Panc1 (cell line): Measurements from ENCODE around the gene SLC34A1. TPM values are rescaled to one million over a fixed set of nuclear protein-coding genes. Genes with fewer than 3 reads are reported as not detected.

Source experiments
- ATAC-seq: fragments of 200-7000 bp; cut with Tn5 transposase; 2 replicates; pipeline ENCODE4 v1.9.1; 2020; ENCODE audit warnings: mild to moderate bottlenecking, moderate library complexity
- BruUV-seq: library from RNA; stranded (reverse); fragments of 400-500 nt; replicated peaks from 2 replicates; lab custom pipeline; 2021; lab: Mats Ljungman, UMichigan
- CTCF ChIA-PET: fragments of 300-600 bp; sonication (Branson Sonifier 250); formaldehyde crosslinking; loops from one replicate; lab custom pipeline; 2022; ENCODE audit warnings: antibody characterized with exemption; lab: Charles Lee
- POLR2A ChIA-PET: fragments of 300-600 bp; sonication (Branson Sonifier 250); formaldehyde crosslinking; loops from one replicate; lab custom pipeline; 2022; ENCODE audit warnings: antibody characterized with exemption; lab: Charles Lee
- DNase-seq: peaks from one replicate; pipeline ENCODE4 v3.0.0-alpha.2; 2010; ENCODE audit warnings: low read depth, low spot score
- H3K27ac ChIP-seq: 2 replicates; pipeline ENCODE4 v1.5.1; 2011; ENCODE audit warnings: mild to moderate bottlenecking, low read length, inconsistent platforms
- H3K27me3 ChIP-seq: fragments of 200-500 bp; sonication (Bioruptor generic); 2 replicates; pipeline ENCODE4 v1.6.0; 2014; ENCODE audit warnings: low read length, inconsistent platforms; ENCODE audit not compliant: control insufficient read depth, insufficient read depth
- H3K36me3 ChIP-seq: fragments of 200-500 bp; sonication (Bioruptor generic); 2 replicates; pipeline ENCODE4 v1.5.1; 2014; ENCODE audit warnings: inconsistent platforms, mild to moderate bottlenecking, low read length, moderate library complexity; ENCODE audit not compliant: control insufficient read depth, insufficient read depth
- H3K4me1 ChIP-seq: 2 replicates; pipeline ENCODE4 v1.5.1; 2011; ENCODE audit warnings: inconsistent platforms, mild to moderate bottlenecking, low read length, moderate library complexity; ENCODE audit not compliant: control insufficient read depth, insufficient read depth
- H3K4me3 ChIP-seq, 2 experiments: 2 replicates each; pipeline ENCODE4 v1.5.1; 2011 to 2012; ENCODE audit warnings: low read depth in 2 of 2, low read length in 2 of 2, mild to moderate bottlenecking in 2 of 2, inconsistent platforms in 1 of 2, moderate library complexity in 1 of 2
- H3K9me3 ChIP-seq: fragments of 200-500 bp; sonication (Bioruptor generic); 2 replicates; pipeline ENCODE4 v1.5.1; 2014; ENCODE audit warnings: low read depth, mild to moderate bottlenecking, inconsistent platforms, low read length, moderate library complexity; ENCODE audit not compliant: control insufficient read depth, insufficient read depth
- POLR2AphosphoS5 ChIP-seq: IDR thresholded peaks from 2 replicates; pipeline ENCODE4 v1.6.1; 2012; ENCODE audit warnings: mild to moderate bottlenecking, low read depth, low read length, moderate library complexity
- SIN3A ChIP-seq: IDR thresholded peaks from 2 replicates; pipeline ENCODE4 v1.6.1; 2012; ENCODE audit warnings: low read depth, mild to moderate bottlenecking, low read length, moderate library complexity, borderline replicate concordance; ENCODE audit not compliant: insufficient read depth
- in situ Hi-C: cut with HindIII; loops from 2 replicates; pipeline ENCODE4 v1.10.0; 2016; ENCODE audit warnings: low sequenced_read_pairs, low pct_unique_long_range_greater_than_20kb
- intact Hi-C: fragments of 100-400 bp; cut with micrococcal nuclease; formaldehyde crosslinking; loops from one replicate; pipeline ENCODE4 v1.10.0; 2022; ENCODE audit not compliant: unreplicated experiment
- total RNA-seq: library from RNA; stranded (reverse); gene quantifications from one replicate; pipeline ENCODE4 v1.2.1, GENCODE V29; 2021; ENCODE audit not compliant: unreplicated experiment
- TF ChIP-seq, protein P1 (sequence below): fragments of 450-650 bp; IDR thresholded peaks from 2 replicates; pipeline ENCODE4 v1.5.1; 2017; ENCODE audit warnings: mild to moderate bottlenecking
- TF ChIP-seq, protein P2 (sequence below), 2 experiments: IDR thresholded peaks; 2 replicates each; pipeline ENCODE4 v1.6.1; 2011 to 2012; ENCODE audit warnings: low read depth in 2 of 2, control low read depth in 1 of 2, low read length in 1 of 2, mild to moderate bottlenecking in 1 of 2, moderate library complexity in 1 of 2; ENCODE audit not compliant: insufficient read depth in 1 of 2

SLC34A1 gene
- total RNA-seq, 1 experiment from 2014 or later = not detected

DNA sequence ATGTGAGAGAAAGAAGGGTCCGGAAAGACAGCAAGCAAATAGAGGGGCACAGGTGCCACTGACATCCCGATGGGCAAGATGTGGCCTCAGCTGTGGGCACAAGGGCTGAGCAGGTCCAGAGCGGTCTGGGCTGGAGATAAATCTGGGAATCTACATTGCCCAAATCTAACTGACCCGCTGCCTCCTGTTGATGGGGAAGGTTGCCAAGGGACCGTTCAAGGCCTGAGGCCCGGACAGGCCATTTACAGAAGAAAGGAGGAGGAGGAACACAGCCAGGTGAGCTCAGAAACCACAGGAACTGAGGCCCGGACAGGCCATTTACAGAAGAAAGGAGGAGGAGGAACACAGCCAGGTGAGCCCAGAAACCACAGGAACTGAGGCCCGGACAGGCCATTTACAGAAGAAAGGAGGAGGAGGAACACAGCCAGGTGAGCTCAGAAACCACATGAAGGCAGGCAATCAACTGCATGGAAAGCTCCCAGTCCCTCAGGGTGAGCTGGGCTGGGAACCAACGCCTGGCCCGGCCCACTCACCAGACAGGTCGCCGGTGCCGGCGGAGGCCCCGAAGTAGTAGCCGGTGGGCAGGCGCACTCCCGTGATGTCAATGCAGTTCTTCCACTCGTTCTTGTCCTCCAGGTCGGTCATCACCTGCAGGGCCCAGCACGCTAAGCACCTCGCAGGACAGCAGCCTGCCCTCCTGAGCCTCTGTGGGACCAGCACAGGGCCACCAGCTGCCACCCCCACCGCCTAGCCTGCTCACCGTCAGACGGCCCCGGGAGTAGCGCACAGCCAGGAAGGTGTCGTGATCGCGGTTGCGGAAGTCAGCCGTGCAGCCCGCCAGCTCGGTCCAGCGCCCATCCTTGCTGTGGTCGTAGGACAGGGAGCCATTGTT, 47.4 kb upstream of the SLC34A1 start:
- BruUV-seq = no TSS peak
- no peak overlapping the region for H3K4me3 ChIP-seq
- no peak overlapping the region for H3K27ac ChIP-seq
- no peaks in the 10 kb centered on the region for H3K4me1 ChIP-seq
- TF ChIP-seq, protein P1, sequence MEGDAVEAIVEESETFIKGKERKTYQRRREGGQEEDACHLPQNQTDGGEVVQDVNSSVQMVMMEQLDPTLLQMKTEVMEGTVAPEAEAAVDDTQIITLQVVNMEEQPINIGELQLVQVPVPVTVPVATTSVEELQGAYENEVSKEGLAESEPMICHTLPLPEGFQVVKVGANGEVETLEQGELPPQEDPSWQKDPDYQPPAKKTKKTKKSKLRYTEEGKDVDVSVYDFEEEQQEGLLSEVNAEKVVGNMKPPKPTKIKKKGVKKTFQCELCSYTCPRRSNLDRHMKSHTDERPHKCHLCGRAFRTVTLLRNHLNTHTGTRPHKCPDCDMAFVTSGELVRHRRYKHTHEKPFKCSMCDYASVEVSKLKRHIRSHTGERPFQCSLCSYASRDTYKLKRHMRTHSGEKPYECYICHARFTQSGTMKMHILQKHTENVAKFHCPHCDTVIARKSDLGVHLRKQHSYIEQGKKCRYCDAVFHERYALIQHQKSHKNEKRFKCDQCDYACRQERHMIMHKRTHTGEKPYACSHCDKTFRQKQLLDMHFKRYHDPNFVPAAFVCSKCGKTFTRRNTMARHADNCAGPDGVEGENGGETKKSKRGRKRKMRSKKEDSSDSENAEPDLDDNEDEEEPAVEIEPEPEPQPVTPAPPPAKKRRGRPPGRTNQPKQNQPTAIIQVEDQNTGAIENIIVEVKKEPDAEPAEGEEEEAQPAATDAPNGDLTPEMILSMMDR = no peak
- no peak for TF ChIP-seq POLR2AphosphoS5
- TF ChIP-seq, protein P2, sequence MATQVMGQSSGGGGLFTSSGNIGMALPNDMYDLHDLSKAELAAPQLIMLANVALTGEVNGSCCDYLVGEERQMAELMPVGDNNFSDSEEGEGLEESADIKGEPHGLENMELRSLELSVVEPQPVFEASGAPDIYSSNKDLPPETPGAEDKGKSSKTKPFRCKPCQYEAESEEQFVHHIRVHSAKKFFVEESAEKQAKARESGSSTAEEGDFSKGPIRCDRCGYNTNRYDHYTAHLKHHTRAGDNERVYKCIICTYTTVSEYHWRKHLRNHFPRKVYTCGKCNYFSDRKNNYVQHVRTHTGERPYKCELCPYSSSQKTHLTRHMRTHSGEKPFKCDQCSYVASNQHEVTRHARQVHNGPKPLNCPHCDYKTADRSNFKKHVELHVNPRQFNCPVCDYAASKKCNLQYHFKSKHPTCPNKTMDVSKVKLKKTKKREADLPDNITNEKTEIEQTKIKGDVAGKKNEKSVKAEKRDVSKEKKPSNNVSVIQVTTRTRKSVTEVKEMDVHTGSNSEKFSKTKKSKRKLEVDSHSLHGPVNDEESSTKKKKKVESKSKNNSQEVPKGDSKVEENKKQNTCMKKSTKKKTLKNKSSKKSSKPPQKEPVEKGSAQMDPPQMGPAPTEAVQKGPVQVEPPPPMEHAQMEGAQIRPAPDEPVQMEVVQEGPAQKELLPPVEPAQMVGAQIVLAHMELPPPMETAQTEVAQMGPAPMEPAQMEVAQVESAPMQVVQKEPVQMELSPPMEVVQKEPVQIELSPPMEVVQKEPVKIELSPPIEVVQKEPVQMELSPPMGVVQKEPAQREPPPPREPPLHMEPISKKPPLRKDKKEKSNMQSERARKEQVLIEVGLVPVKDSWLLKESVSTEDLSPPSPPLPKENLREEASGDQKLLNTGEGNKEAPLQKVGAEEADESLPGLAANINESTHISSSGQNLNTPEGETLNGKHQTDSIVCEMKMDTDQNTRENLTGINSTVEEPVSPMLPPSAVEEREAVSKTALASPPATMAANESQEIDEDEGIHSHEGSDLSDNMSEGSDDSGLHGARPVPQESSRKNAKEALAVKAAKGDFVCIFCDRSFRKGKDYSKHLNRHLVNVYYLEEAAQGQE (IDR thresholded peaks at IDR 0.05; ENCODE audit: insufficient read depth in 1 of 2, low read depth in 2 of 2, low read length in 1 of 2) = no peak
- TF ChIP-seq SIN3A = no peak
- intact Hi-C loops (no loop called here), in situ Hi-C loops (no loop called here)
- POLR2A ChIA-PET = no interaction called here
- no peaks in the 10 kb centered on the region for H3K27me3 ChIP-seq
- no peak for DNase-seq
- CTCF ChIA-PET = interaction anchor here (0.6 to 1.0 kb wide), 2 partner anchors 27 to 250 kb away, joined by 3 to 4 read pairs; partner anchors contain the start of gene FGFR4
- no peaks in the 10 kb centered on the region for H3K9me3 ChIP-seq
- no peak for ATAC-seq
- peaks cover 16% of the 10 kb centered on the region for H3K36me3 ChIP-seq

DNA sequence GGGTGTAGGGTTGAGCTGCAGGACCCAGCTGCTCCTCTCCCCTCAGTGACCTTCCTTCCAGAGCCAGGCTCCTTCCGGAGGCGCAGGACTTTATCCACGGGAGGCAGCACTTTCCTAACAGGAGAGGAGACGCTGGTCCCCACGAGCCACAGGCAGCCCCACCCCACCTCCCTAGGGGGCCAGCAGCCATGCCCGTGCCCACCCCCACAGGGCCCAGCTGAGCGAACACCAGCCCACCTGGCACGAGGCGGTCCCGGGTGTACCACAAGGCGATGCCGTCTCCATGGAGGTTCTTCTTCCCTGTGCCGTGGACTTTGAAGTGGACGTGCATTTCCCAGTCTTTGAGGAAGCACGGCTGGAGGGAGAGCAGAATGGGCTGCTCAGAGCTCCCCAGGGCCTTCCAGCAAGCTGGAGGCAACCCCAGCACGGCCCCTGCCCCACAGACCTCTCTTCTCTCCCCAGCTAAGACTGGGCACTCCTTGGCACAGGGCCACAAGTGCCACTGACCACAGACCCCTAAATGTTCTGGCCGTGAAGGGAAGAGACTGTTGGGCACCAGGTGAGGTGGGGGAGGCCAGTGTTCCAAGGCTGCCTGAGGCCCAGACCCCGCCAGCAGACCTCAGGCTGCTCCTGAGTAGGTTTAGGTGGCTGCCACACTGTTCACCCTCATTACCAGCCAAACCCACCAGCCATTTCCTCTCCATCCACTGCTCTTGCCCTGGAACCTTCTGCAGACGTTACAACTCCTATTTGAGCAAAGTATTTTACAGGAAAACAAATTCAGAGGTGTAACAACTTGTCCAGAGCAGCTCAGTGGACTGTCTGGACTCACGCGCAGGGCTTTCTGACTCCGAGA, 45.8 kb upstream of the SLC34A1 start:
- Histone ChIP-seq H3K9me3 (no peaks in the 10 kb centered on the region), H3K27ac (no peak overlapping the region), H3K4me3 (no peak overlapping the region), H3K36me3 (peaks cover 14% of the 10 kb centered on the region), H3K27me3 (no peaks in the 10 kb centered on the region), H3K4me1 (no peaks in the 10 kb centered on the region)
- intact Hi-C loops (no loop called here), in situ Hi-C loops (no loop called here)
- CTCF ChIA-PET = interaction anchor here (0.7 kb wide), 1 partner anchor 231 kb away, joined by 3 read pairs; no protein-coding TSS in a partner anchor
- ATAC-seq (no peak), DNase-seq (no peak)
- TF ChIP-seq, protein P2 (IDR thresholded peaks at IDR 0.05; ENCODE audit: insufficient read depth in 1 of 2, low read depth in 2 of 2, low read length in 1 of 2) = no peak
- no TSS peak for BruUV-seq
- POLR2A ChIA-PET = no interaction called here
